Transverse colon (tissue), 4 donors: Measurements from ENCODE around the gene SUN2.

Experiments used
- POLR2AphosphoS5 ChIP-seq, 3 donors: sonication (generic); formaldehyde crosslinking; IDR thresholded peaks; one replicate each; pipeline ENCODE4 v1.6.1; 2016; ENCODE audit warnings: antibody characterized with exemption in 3 of 3
- TF ChIP-seq, protein P1 (sequence below), 5 experiments: fragments of 200-600 bp in 3 of 5; fragments of 450-650 bp in 2 of 5; sonication (generic) in 3 of 5; IDR thresholded peaks; 1 replicate in 2 of 5; 2 replicates in 3 of 5; pipeline ENCODE4 v1.5.1; 2016 to 2017; ENCODE audit warnings: antibody characterized with exemption in 5 of 5, inconsistent platforms in 3 of 5, mild to moderate bottlenecking in 2 of 5, moderate library complexity in 1 of 5

DNA sequence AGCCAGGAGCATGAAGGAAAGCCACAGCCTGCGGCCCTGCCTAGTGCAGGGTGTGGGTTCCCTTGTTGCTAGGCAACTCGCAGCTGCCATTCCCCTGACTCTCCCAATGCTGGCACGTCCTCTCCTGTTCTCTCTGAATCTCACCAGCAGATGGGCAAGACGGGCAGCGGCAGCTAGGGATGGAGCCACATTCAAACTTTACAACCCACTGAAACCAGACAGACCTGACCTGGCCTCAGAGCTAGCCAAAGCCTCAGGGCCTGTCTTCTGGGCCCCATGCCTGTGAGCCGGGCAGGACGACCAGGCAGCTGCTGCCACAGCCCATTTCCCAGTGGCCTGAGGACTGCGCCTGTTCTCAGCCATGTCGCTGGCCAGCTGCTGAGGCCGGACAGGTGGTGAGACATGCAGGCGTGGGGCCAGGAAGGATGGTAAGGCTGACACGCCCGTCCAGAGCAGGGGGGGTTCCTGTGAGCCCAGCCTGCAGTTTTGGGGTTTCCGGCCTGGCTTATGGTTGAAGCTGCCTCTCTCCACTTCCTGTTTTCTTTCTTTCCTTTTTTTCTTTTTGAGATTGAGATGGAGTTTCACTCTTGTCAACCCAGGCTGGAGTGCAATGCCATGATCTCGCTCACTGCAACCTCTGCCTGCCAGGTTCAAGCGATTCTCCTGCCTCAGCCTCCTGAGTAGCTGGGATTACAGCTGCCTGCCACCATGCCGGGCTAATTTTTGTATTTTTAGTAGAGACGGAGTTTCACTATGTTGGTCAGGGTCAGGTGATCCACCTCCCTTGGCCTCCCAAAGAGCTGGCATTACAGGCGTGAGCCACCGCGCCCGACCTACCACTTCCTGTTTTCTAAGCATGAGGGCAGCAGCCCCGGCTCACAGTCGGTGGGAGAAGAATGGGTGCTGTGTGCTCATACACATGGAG lies 4.1 kb downstream of the SUN2 start:
- TF ChIP-seq POLR2AphosphoS5 (IDR thresholded peaks at IDR 0.05): peak in 1 of 3 donors; percentile 32
- TF ChIP-seq, protein P1, sequence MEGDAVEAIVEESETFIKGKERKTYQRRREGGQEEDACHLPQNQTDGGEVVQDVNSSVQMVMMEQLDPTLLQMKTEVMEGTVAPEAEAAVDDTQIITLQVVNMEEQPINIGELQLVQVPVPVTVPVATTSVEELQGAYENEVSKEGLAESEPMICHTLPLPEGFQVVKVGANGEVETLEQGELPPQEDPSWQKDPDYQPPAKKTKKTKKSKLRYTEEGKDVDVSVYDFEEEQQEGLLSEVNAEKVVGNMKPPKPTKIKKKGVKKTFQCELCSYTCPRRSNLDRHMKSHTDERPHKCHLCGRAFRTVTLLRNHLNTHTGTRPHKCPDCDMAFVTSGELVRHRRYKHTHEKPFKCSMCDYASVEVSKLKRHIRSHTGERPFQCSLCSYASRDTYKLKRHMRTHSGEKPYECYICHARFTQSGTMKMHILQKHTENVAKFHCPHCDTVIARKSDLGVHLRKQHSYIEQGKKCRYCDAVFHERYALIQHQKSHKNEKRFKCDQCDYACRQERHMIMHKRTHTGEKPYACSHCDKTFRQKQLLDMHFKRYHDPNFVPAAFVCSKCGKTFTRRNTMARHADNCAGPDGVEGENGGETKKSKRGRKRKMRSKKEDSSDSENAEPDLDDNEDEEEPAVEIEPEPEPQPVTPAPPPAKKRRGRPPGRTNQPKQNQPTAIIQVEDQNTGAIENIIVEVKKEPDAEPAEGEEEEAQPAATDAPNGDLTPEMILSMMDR (IDR thresholded peaks at IDR 0.05): no peak
